H1 (cell line): ENCODE measurements around the gene ADAMTS16. TPM values are rescaled to one million over a fixed set of nuclear protein-coding genes. Genes with fewer than 3 reads are reported as not detected.

Experiments
- CTCF ChIA-PET: fragments of 300-600 bp; sonication (Branson Sonifier 250); formaldehyde crosslinking; loops from one replicate; lab custom pipeline; 2021; ENCODE audit not compliant: partially characterized antibody; lab: Charles Lee
- POLR2A ChIA-PET: fragments of 300-600 bp; sonication (Branson Sonifier 250); formaldehyde crosslinking; loops from one replicate; lab custom pipeline; 2021; ENCODE audit warnings: inconsistent platforms; ENCODE audit not compliant: partially characterized antibody; lab: Charles Lee
- DNase-seq, 2 experiments: peaks; one replicate each; pipeline versions ENCODE4 v3.0.0 to v3.0.0-alpha.2; 2010 to 2022; ENCODE audit warnings: low spot score in 2 of 2, low read depth in 1 of 2, mixed read lengths in 1 of 2
- FAIRE-seq: peaks from 2 replicates; lab custom pipeline; 2011; peaks lifted over from hg19 to GRCh38; lab: Jason Lieb, UNC
- H2AFZ ChIP-seq: 2 replicates; pipeline ENCODE4 v1.8.1; 2012; ENCODE audit warnings: low read length, inconsistent platforms
- H2AK5ac ChIP-seq: 2 replicates; pipeline ENCODE4 v1.6.1; 2013; ENCODE audit warnings: low read depth, low read length
- H2BK120ac ChIP-seq: replicated peaks from 2 replicates; pipeline ENCODE3; 2013; ENCODE audit warnings: low read depth, low read length, inconsistent platforms
- H2BK12ac ChIP-seq: 2 replicates; pipeline ENCODE4 v1.6.1; 2013; ENCODE audit warnings: low read depth, low read length
- H2BK15ac ChIP-seq: 2 replicates; pipeline ENCODE4 v1.6.1; 2013; ENCODE audit warnings: low read length
- H2BK20ac ChIP-seq: 2 replicates; pipeline ENCODE4 v1.6.1; 2013; ENCODE audit warnings: low read length
- H2BK5ac ChIP-seq: 2 replicates; pipeline ENCODE4 v1.6.1; 2013; ENCODE audit warnings: low read depth, low read length
- H3K14ac ChIP-seq: 2 replicates; pipeline ENCODE4 v1.6.1; 2013; ENCODE audit warnings: inconsistent platforms; ENCODE audit not compliant: insufficient read length
- H3K18ac ChIP-seq: 2 replicates; pipeline ENCODE4 v1.6.1; 2013; ENCODE audit warnings: low read length; ENCODE audit errors: extremely low read depth
- H3K23ac ChIP-seq: 2 replicates; pipeline ENCODE4 v1.6.1; 2013; ENCODE audit warnings: inconsistent platforms; ENCODE audit not compliant: insufficient read length
- H3K23me2 ChIP-seq: 2 replicates; pipeline ENCODE4 v1.6.1; 2013; ENCODE audit warnings: low read depth, low read length
- H3K27ac ChIP-seq: 2 replicates; pipeline ENCODE4 v1.6.1; 2011; ENCODE audit warnings: low read depth, low read length, inconsistent platforms
- H3K27me3 ChIP-seq, 4 experiments: replicated peaks in 1 of 4; 1 replicate in 1 of 4; 2 replicates in 3 of 4; pipeline versions ENCODE4 v1.6.1 to v1.8.1; 2011 to 2013; ENCODE audit warnings: low read length in 3 of 4, mild to moderate bottlenecking in 3 of 4, inconsistent platforms in 2 of 4, mixed read lengths in 2 of 4, moderate library complexity in 1 of 4; ENCODE audit not compliant: control insufficient read depth in 3 of 4, insufficient read depth in 3 of 4; ENCODE audit errors: extremely low read depth in 1 of 4
- H3K36me3 ChIP-seq, 4 experiments: 2 replicates each; pipeline versions ENCODE4 v1.6.1 to v1.8.1; 2011 to 2013; ENCODE audit warnings: mild to moderate bottlenecking in 4 of 4, low read length in 3 of 4, moderate library complexity in 2 of 4, control low read depth in 1 of 4, inconsistent platforms in 1 of 4; ENCODE audit not compliant: insufficient read depth in 4 of 4, control insufficient read depth in 2 of 4
- H3K4ac ChIP-seq: replicated peaks from 2 replicates; pipeline ENCODE3; 2013; ENCODE audit warnings: low read length, low read depth, mixed read lengths, inconsistent platforms; ENCODE audit not compliant: insufficient read length
- H3K4me1 ChIP-seq, 4 experiments: replicated peaks in 1 of 4; 1 replicate in 1 of 4; 2 replicates in 3 of 4; pipeline versions ENCODE4 v1.6.1 to v1.8.1; 2011 to 2013; ENCODE audit warnings: low read length in 3 of 4, inconsistent platforms in 2 of 4, mixed read lengths in 1 of 4; ENCODE audit not compliant: insufficient read depth in 4 of 4, control insufficient read depth in 3 of 4
- H3K4me2 ChIP-seq, 2 experiments: 2 replicates each; pipeline versions ENCODE4 v1.6.1 to v1.8.1; 2011 to 2013; ENCODE audit warnings: low read depth in 2 of 2, low read length in 2 of 2, control low read depth in 1 of 2, inconsistent platforms in 1 of 2, mild to moderate bottlenecking in 1 of 2; ENCODE audit not compliant: insufficient read depth in 1 of 2
- H3K4me3 ChIP-seq, 4 experiments: fragments of 200-600, 300-600 bp in 1 of 4; sonication (generic), shearing (Covaris generic), sonication (Bioruptor Twin) in 1 of 4; 2 replicates each; pipeline versions ENCODE4 v1.5.1 to v1.8.1; 2011 to 2016; ENCODE audit warnings: low read length in 4 of 4, low read depth in 3 of 4, control low read depth in 2 of 4, inconsistent platforms in 2 of 4, mild to moderate bottlenecking in 2 of 4, mixed read lengths in 1 of 4, moderate library complexity in 1 of 4; ENCODE audit not compliant: insufficient read depth in 2 of 4; ENCODE audit errors: extremely low read depth in 1 of 4
- H3K56ac ChIP-seq: replicated peaks from 2 replicates; pipeline ENCODE3; 2013; ENCODE audit warnings: low read depth, mild to moderate bottlenecking, mixed read lengths, low read length, inconsistent platforms; ENCODE audit not compliant: insufficient read length
- H3K79me1 ChIP-seq: 2 replicates; pipeline ENCODE4 v1.6.1; 2013; ENCODE audit warnings: low read depth, low read length, control low read depth
- H3K79me2 ChIP-seq, 2 experiments: 2 replicates each; pipeline versions ENCODE4 v1.6.1 to v1.8.1; 2012 to 2013; ENCODE audit warnings: low read length in 2 of 2, mild to moderate bottlenecking in 2 of 2, inconsistent platforms in 1 of 2; ENCODE audit not compliant: insufficient read depth in 2 of 2, control insufficient read depth in 1 of 2
- H3K9ac ChIP-seq, 4 experiments: replicated peaks in 1 of 4; 1 replicate in 1 of 4; 2 replicates in 3 of 4; pipeline versions ENCODE4 v1.6.1 to v1.8.1; 2011 to 2013; ENCODE audit warnings: low read depth in 3 of 4, low read length in 3 of 4, control low read depth in 2 of 4, mild to moderate bottlenecking in 2 of 4, moderate library complexity in 2 of 4, inconsistent platforms in 1 of 4; ENCODE audit errors: extremely low read depth in 1 of 4
- H3K9me3 ChIP-seq, 2 experiments: 2 replicates each; pipeline versions ENCODE4 v1.6.1 to v1.8.1; 2012 to 2013; ENCODE audit warnings: mild to moderate bottlenecking in 2 of 2, moderate library complexity in 2 of 2, control low read depth in 1 of 2, inconsistent platforms in 1 of 2, low read depth in 1 of 2, low read length in 1 of 2, mixed read lengths in 1 of 2; ENCODE audit not compliant: insufficient read depth in 2 of 2
- H4K20me1 ChIP-seq, 2 experiments: replicated peaks in 1 of 2; 2 replicates each; pipeline versions ENCODE3 to v1.8.1; 2011 to 2013; ENCODE audit warnings: inconsistent platforms in 2 of 2, low read length in 2 of 2, mild to moderate bottlenecking in 1 of 2; ENCODE audit not compliant: insufficient read depth in 2 of 2, control insufficient read depth in 1 of 2
- H4K5ac ChIP-seq: 2 replicates; pipeline ENCODE4 v1.6.1; 2013; ENCODE audit warnings: low read length, low read depth, mixed read lengths, inconsistent platforms; ENCODE audit not compliant: insufficient read length
- H4K8ac ChIP-seq: 2 replicates; pipeline ENCODE4 v1.8.0; 2013; ENCODE audit warnings: mild to moderate bottlenecking, moderate library complexity, low read length, inconsistent platforms; ENCODE audit not compliant: insufficient read depth; ENCODE audit errors: extremely low read depth
- H4K91ac ChIP-seq: replicated peaks from 2 replicates; pipeline ENCODE3; 2013; ENCODE audit warnings: low read length, mixed read lengths, inconsistent platforms; ENCODE audit not compliant: insufficient read length
- BCL11A ChIP-seq, 2 experiments: IDR thresholded peaks; one replicate each; pipeline ENCODE4 v1.6.1; 2011; ENCODE audit warnings: low read depth in 2 of 2, low read length in 2 of 2, mild to moderate bottlenecking in 2 of 2
- EGR1 ChIP-seq: IDR thresholded peaks from 2 replicates; pipeline ENCODE4 v1.6.1; 2011; ENCODE audit warnings: low read depth, low read length, borderline replicate concordance
- EZH2 ChIP-seq: fragments of 200-600 bp; sonication (generic); IDR thresholded peaks from 2 replicates; pipeline ENCODE4 v1.7.1; 2012; ENCODE audit warnings: low read depth, mild to moderate bottlenecking, moderate library complexity, low read length, inconsistent platforms; ENCODE audit not compliant: severe bottlenecking
- GTF2F1 ChIP-seq: IDR thresholded peaks from 2 replicates; pipeline ENCODE4 v1.6.1; 2012; ENCODE audit warnings: low read depth, low read length, improper control_type of control experiment, borderline replicate concordance
- MAFK ChIP-seq: IDR thresholded peaks from 2 replicates; pipeline ENCODE4 v1.6.1; 2012; ENCODE audit warnings: low read depth, mild to moderate bottlenecking, improper control_type of control experiment, low read length
- RFX5 ChIP-seq: IDR thresholded peaks from 2 replicates; pipeline ENCODE4 v1.6.1; 2011; ENCODE audit warnings: low read depth, low read length, improper control_type of control experiment, borderline replicate concordance
- SP1 ChIP-seq: IDR thresholded peaks from 2 replicates; pipeline ENCODE4 v1.6.1; 2011; ENCODE audit warnings: low read depth, low read length
- TAF1 ChIP-seq: IDR thresholded peaks from 2 replicates; pipeline ENCODE4 v1.6.1; 2011; ENCODE audit warnings: mild to moderate bottlenecking, low read depth, low read length
- WGBS, 2 experiments: shearing (Covaris generic) in 1 of 2; methylation state at CpG; one replicate each; pipeline versions ENCODE4 v1.1.6 to v1.1.7; 2013 to 2015; ENCODE audit warnings: low lambda C conversion rate in 2 of 2, mixed read lengths in 2 of 2, inconsistent platforms in 1 of 2, low coverage in 1 of 2, missing lambda C conversion rate in 1 of 2; ENCODE audit not compliant: insufficient replicate concordance in 2 of 2, insufficient coverage in 1 of 2, insufficient read length in 1 of 2; ENCODE audit errors: extremely low coverage in 1 of 2, missing lambda C conversion rate in 1 of 2; 5-methylcytosine and 5-hydroxymethylcytosine counted together
- polyA plus RNA-seq, 7 experiments: library from polyadenylated mRNA; depleted of rRNA in 3 of 7; stranded (reverse) in 5 of 7; unstranded in 2 of 7; fragments of >200 nt in 5 of 7; fragments of 200-250 nt in 2 of 7; gene quantifications; 1 replicate in 5 of 7; 2 replicates in 1 of 7; 4 replicates in 1 of 7; pipeline versions ENCODE4 v1.2.1 to v1.2.3, GENCODE V29; 2011 to 2013; ENCODE audit warnings: missing spikeins in 2 of 7, mixed read lengths in 2 of 7
- total RNA-seq: library from RNA; stranded (reverse); fragmentation: NEBNext Ultra II Directional; extraction: Animal tissue kit (Norgen Biotek cat#: 25700); gene quantifications from 2 replicates; pipeline ENCODE4 v1.2.1, GENCODE V29; 2021

The ADAMTS16 gene
- total and polyA plus RNA-seq, 2 of the 8 experiments (the other 6 are each of a cell fraction or from before 2014, with no cell fraction given): 3.7 to 16.0 TPM

- no peak overlapping the region for H3K14ac ChIP-seq
- no peak for FAIRE-seq
Measured at GRCh38 chr5:5276430-5276829, 136.3 kb downstream of the ADAMTS16 start.

More at GRCh38 chr5:5276430-5276829, 136.3 kb downstream of the ADAMTS16 start:
- ChIA-PET CTCF (no interaction called here), POLR2A (interaction anchor here (1.6 kb wide), 1 partner anchor 28 kb away, joined by 6 read pairs; no protein-coding TSS in a partner anchor)
- Histone ChIP-seq H4K20me1 (no peaks in the 10 kb centered on the region), H2BK20ac (no peak overlapping the region), H2AFZ (no peak overlapping the region), H3K27ac (no peak overlapping the region), H3K4ac (no peak overlapping the region), H2BK120ac (no peak overlapping the region), H3K23ac (no peak overlapping the region), H4K8ac (no peak overlapping the region), H4K91ac (no peak overlapping the region), H3K27me3 (no peaks in the 10 kb centered on the region), H3K79me1 (no peaks in the 10 kb centered on the region), H3K79me2 (no peaks in the 10 kb centered on the region), H3K18ac (no peak overlapping the region), H2AK5ac (no peak overlapping the region), H3K9ac (no peak overlapping the region), H3K23me2 (no peaks in the 10 kb centered on the region), H2BK5ac (no peak overlapping the region), H3K56ac (no peak overlapping the region), H2BK15ac (no peak overlapping the region), H3K4me3 (no peak overlapping the region), H3K36me3 (no peaks in the 10 kb centered on the region; a peak in 1 of 8 replicates), H4K5ac (no peak overlapping the region), H3K4me2 (no peak overlapping the region), H2BK12ac (no peak overlapping the region), H3K4me1 (peaks cover 0 to 9% (median 6%) of the 10 kb centered on the region in 4 experiments; a peak in 5 of 7 replicates), H3K9me3 (no peaks in the 10 kb centered on the region)
- WGBS, 2 experiments: 92% methylated on average over 8 of the region's 8 CpGs; no CpG with 5 or more reads in 1 of the 2 experiments
- TF ChIP-seq BCL11A (IDR thresholded peaks at IDR 0.05; ENCODE audit: low read depth in 2 of 2, low read length in 2 of 2) (no peak), EGR1 (no peak), EZH2 (no peak), SP1 (no peak), TAF1 (no peak), GTF2F1 (no peak), MAFK (no peak), RFX5 (no peak)
- DNase-seq: no peak
